Neural crest cell (in vitro differentiated cells): ENCODE data around the gene TGFBR2. TPM values are rescaled to one million over a fixed set of nuclear protein-coding genes. Genes with fewer than 3 reads are reported as not detected.

Experiments
- DNase-seq: peaks from one replicate; pipeline ENCODE4 v3.0.0; 2021; ENCODE audit warnings: low read depth, mixed read lengths, low spot score
- H3K27ac Mint-ChIP-seq: one replicate; pipeline ENCODE4 v1.8.0; 2021; ENCODE audit warnings: mild to moderate bottlenecking, mixed read lengths; ENCODE audit not compliant: unreplicated experiment
- H3K27me3 Mint-ChIP-seq: 2 replicates; pipeline ENCODE4 v1.8.0; 2021; ENCODE audit warnings: low read depth, mild to moderate bottlenecking, mixed read lengths
- H3K36me3 Mint-ChIP-seq: 2 replicates; pipeline ENCODE4 v1.8.0; 2021; ENCODE audit warnings: low read depth, mild to moderate bottlenecking, mixed read lengths
- H3K4me1 Mint-ChIP-seq: 2 replicates; pipeline ENCODE4 v1.8.0; 2021; ENCODE audit warnings: mixed read lengths
- H3K4me3 Mint-ChIP-seq: one replicate; pipeline ENCODE4 v1.8.0; 2021; ENCODE audit warnings: mild to moderate bottlenecking, mixed read lengths
- H3K9me3 Mint-ChIP-seq: 2 replicates; pipeline ENCODE4 v1.8.0; 2021; ENCODE audit warnings: mixed read lengths
- total RNA-seq: library from RNA; stranded (reverse); gene quantifications from 2 replicates; pipeline ENCODE4 v1.2.1, GENCODE V29; 2021
- TF ChIP-seq, protein P1 (sequence below): fragments of 200-600 bp; sonication (generic); conservative IDR thresholded peaks from 2 replicates; pipeline ENCODE4 v1.5.0; 2021; ENCODE audit warnings: antibody characterized with exemption, mild to moderate bottlenecking

The TGFBR2 gene
- total RNA-seq, 1 donor from 2014 or later, result 8.7 TPM

DNA sequence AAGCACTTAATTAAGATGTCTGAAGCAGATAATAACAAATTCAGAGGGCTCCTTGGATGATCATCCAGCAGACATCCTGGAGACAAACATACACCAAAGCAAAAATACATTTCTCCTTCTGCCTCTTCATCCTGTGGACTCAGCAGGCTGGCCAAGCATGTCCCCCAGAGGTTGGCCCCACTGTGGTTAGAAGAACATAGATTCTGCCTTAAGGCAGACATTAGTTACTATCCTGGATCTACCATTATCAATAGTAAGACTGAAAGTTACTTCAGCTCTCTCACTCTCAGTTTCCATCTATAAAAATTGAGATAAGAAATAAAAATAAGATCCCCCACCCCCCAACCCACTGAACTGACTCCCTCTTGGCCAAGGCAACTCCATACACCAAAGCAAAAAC is 28.6 kb upstream of the TGFBR2 start:
- Mint-ChIP-seq H3K36me3 (no peaks in the 10 kb centered on the region), H3K27ac (no peak overlapping the region), H3K4me3 (no peak overlapping the region), H3K4me1 (no peaks in the 10 kb centered on the region), H3K27me3 (no peaks in the 10 kb centered on the region), H3K9me3 (peaks cover 5% of the 10 kb centered on the region)
- no peak for DNase-seq
- TF ChIP-seq, protein P1, sequence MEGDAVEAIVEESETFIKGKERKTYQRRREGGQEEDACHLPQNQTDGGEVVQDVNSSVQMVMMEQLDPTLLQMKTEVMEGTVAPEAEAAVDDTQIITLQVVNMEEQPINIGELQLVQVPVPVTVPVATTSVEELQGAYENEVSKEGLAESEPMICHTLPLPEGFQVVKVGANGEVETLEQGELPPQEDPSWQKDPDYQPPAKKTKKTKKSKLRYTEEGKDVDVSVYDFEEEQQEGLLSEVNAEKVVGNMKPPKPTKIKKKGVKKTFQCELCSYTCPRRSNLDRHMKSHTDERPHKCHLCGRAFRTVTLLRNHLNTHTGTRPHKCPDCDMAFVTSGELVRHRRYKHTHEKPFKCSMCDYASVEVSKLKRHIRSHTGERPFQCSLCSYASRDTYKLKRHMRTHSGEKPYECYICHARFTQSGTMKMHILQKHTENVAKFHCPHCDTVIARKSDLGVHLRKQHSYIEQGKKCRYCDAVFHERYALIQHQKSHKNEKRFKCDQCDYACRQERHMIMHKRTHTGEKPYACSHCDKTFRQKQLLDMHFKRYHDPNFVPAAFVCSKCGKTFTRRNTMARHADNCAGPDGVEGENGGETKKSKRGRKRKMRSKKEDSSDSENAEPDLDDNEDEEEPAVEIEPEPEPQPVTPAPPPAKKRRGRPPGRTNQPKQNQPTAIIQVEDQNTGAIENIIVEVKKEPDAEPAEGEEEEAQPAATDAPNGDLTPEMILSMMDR, result no peak

DNA sequence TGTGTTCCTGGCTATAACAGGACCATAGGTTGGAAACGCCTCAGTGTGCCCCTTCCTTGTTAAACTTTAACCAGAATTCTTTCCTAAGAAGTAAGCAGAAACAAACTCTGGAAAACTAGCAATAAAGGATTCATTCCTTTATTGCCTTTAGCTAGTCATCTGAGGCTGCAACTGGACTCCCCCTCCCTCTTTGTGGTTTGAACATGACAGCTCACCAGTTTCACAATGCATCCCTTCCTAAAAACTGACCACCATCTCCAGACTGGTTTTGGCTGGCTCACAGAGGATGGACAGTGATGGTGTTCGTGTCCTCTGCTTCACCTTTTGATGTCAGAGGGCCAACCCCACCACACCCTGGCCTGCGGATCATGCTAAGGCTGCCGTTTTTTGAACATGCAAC is 27.9 kb upstream of the TGFBR2 start:
- no peaks in the 10 kb centered on the region for H3K27me3 Mint-ChIP-seq
- no peak overlapping the region for H3K4me3 Mint-ChIP-seq
- no peak for DNase-seq
- no peak overlapping the region for H3K27ac Mint-ChIP-seq
- H3K9me3 Mint-ChIP-seq, result no peaks in the 10 kb centered on the region
- no peaks in the 10 kb centered on the region for H3K36me3 Mint-ChIP-seq
- TF ChIP-seq, protein P1, result no peak
- H3K4me1 Mint-ChIP-seq, result no peaks in the 10 kb centered on the region

DNA sequence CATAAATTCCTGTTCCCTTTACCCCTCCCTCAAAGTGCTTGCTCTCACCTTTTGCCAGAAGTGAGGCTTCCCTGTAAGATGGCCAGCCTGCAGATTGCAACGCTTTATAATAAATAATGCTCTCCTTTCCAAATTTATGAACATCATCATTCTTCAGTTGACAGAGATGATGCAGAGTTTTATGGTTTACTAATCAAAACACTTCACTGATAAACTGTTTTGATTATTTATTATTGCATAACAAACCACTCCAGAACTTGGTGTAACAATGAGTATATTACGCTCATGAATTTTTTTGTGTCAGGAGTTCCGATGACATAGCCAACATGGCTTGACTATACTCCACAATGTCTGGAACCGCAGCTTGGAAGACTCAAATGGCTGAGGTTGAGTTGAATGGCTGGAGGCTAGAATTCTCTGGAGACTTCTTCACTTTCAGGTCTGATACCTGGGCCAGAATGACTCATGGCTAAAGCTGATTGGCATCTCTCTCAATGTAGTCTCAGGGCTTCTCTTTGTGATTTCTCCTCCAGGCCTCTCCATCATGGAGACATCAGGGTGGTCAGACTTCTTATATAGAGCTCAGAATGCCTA is 27.3 kb upstream of the TGFBR2 start:
- Mint-ChIP-seq H3K36me3 (no peaks in the 10 kb centered on the region), H3K27ac (peak overlapping the region; percentile 40), H3K4me3 (no peak overlapping the region), H3K4me1 (no peaks in the 10 kb centered on the region), H3K27me3 (no peaks in the 10 kb centered on the region), H3K9me3 (no peaks in the 10 kb centered on the region)
- DNase-seq, result no peak
- TF ChIP-seq, protein P1, result no peak

DNA sequence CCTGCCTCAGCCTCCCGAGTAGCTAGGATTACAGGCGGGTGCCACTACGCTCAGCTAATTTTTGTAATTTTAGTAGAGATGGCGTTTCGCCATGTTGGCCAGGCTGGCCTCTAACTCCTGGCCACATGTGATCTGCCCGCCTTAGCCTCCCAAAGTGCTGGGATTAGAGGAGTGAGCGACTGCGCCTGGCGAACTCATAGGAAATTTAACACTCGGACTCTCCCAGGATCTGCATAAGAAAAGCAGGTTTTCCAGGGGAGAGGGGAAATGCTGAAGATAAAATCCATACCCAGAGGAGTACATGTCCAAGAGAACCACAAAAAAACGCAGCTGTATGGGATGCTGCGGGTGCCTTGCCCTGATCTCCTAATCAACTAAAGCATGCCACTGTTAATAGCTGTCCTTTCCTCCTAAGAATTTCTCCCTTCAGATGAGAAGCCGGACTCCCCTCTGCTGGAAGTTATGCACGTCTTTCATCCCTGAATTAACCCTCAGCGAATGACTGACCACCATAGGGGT is 25.3 kb upstream of the TGFBR2 start:
- DNase-seq, result no peak
- Mint-ChIP-seq H3K27me3 (no peaks in the 10 kb centered on the region), H3K36me3 (no peaks in the 10 kb centered on the region), H3K27ac (no peak overlapping the region), H3K9me3 (no peaks in the 10 kb centered on the region), H3K4me1 (no peaks in the 10 kb centered on the region), H3K4me3 (no peak overlapping the region)
- TF ChIP-seq, protein P1, result no peak

DNA sequence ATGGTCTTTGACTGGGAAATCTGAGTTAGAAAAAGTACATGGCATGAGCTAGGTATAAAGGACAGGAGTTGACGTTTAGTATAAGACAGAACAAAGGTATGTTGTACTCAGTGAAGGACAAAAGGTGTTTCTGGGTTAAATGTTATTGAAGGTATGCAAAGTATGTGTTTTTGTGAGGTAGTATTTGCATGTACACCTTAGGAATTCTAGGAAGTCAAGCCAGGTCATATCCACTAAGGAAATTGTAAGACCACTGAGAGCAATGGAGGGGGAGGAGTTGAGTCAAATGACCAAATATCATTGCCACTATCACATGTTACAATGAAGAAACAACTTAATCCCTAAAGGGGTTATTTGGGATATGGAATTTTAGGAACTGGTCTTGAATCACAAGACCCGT is 24.4 kb upstream of the TGFBR2 start:
- Mint-ChIP-seq H3K27me3 (no peaks in the 10 kb centered on the region), H3K36me3 (no peaks in the 10 kb centered on the region), H3K4me1 (no peaks in the 10 kb centered on the region), H3K4me3 (no peak overlapping the region), H3K9me3 (peaks cover 4% of the 10 kb centered on the region), H3K27ac (no peak overlapping the region)
- no peak for DNase-seq
- TF ChIP-seq, protein P1, result no peak
